Activated CD8-positive, alpha-beta memory T cell treated with anti-CD3 and anti-CD28 coated beads, Interleukin-2, amount 50 U/mL, for 24 hours (primary cell): ENCODE measurements around the gene BHLHA15.

Experiments used
- DNase-seq: peaks from one replicate; pipeline ENCODE4 v3.0.0-alpha.2; 2020; ENCODE audit errors: extremely low read depth

Gene BHLHA15

DNA sequence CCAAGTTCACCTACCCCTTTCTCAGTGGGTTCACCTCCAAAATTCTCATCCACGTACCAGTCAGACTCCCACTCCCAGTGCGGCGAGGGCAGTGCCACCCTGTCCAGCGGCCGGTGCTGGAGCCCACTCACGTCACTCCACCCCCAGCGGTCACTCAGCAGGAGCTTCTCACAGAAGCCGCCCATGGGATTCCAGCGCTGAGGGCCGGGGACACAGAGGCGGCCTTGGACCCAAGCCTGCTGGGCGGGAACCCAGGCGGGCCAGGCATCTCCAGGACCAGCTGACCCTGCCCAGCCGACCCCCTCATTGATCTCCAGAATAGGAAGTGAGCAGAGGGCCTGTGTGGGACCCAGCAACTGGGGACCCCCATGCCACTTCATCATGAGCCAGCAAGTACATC lies 33.6 kb downstream of the BHLHA15 start:
- no peak for DNase-seq

- no peak for DNase-seq
Observed at GRCh38 chr7:98248156-98248555, 36.9 kb downstream of the BHLHA15 start.

DNA sequence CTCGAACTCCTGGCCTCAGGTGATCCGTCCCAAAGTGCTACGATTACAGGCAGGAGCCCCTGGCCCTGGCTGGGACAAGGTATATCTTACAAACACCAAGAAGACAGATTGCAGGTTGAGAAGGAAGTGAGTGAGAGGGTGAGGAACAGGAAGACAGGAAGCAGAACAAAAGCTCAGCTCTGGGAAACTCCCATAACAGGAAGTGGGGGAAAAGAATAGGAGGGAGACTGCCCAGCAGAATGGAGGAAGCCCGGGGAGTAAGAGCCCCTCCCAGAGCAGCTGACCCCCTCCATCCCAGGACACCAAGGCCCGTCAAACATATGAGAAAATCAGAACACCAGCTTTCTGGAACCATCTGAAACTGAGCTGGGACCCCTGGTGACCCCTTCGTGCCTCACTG lies 37.9 kb downstream of the BHLHA15 start:
- DNase-seq: no peak

DNA sequence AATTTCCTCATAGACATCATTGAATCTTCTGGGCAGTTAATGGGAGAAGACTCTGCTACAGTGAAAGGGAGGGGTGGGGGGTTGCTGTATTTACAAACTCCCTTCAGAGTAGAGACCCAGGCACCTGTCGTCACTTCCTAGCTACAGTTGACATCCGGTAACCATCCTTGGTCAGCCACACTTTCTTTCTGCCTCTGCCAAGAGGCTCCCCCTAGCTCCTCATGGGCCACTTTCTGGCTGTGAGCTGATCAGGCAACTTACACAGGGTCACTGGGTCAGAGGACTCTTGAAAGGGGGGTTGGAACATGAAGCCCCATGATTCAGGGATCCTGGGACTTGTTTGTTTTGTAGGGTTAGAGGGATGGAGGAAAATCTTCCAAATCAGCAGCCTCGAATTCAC lies 39.5 kb downstream of the BHLHA15 start:
- no peak for DNase-seq

DNA sequence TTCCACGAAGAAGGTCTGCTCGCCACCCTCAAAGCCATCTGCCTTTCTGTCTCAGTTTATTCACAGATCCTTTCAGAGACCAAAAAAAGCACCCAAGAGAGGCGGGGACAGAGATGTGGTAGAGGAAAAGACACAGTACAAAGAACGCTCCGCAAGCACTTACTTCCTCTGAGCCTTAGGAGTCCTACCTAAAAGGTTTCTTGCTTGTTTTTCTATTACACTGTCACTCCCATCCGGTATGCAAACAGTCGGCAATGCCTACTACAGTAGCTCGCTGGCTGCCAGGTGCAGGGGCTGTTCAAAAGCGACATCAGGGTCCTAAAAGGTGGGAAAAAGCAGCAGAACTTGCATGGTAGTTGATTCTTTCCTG lies 40.0 kb downstream of the BHLHA15 start:
- no peak for DNase-seq

DNA sequence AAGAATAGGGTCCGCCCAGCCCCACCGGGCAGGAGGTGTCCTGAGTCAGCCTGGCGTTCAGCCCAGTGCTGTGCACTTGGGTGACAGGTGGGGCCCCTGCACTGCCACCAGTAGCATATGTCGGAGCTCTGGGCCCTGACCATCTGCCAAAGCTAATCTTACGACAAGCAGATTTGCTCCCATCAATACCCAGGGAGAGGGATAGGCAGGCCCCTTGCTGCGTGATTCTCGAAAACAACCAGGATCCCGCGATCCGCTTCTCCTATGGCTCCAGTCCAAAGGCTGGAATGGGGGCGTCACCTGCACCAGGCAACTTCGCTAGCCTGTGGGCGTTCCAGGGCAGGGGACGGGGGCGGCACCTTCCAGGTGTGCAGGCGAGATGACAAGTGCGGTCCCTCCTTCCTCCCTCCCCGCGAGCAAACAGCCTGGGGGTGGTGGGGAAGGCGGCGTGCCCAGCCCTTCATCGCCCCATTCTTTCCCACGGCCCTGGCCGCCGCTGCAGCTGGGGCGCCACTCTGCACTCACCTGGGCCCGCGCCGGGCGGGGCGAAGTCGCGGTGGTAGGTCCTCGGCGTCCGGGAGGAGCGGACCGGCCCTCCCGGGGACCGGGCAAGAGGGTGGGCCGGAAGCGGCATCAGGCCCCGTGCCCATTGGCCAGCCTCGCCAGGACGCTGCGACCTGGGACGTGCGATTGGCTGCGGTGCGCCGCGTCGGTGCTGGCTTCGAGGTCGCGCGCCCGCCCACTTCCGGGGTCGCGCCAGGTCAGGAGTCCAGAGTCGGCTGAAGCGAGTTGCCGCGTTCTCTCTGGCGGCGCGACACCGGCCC lies 40.6 kb downstream of the BHLHA15 start, which contains the start of gene TECPR1:
Gene TECPR1 (minus strand): TSS at position 632 of the 824 bp plus-strand sequence. CDS start 6,086 bp downstream, outside the sequence.
- DNase-seq: peak; percentile 72

GRCh38 chr7:98252425-98253054 lies 41.3 kb downstream of the BHLHA15 start:
- no peak for DNase-seq

GRCh38 chr7:98254516-98254915 lies 43.3 kb downstream of the BHLHA15 start:
- no peak for DNase-seq

- DNase-seq: no peak
Observed at GRCh38 chr7:98254951-98255610, 43.8 kb downstream of the BHLHA15 start.

- DNase-seq: no peak
Observed at GRCh38 chr7:98256431-98256830, 45.2 kb downstream of the BHLHA15 start.

DNA sequence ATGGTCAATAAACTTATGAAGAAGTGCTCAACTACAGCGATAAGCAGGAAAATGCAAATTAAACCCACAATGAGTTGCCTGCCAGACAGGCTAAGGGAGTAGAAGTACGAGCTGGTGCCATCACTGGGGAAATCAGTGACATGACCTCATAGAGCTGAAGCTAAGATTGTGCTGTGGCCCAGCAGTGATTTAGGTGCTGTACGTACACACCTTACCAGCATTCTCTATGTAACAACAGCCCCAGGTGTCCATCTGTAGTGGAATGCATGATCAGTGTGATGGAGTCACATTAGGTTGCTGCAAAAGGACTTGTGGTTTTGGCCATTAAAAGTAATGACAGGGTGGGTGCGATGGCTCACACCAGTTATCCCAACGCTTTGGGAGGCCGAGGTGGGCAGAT lies 46.5 kb downstream of the BHLHA15 start:
- DNase-seq: no peak
